ENCODE data around the gene ZNF716. TPM values are rescaled to one million over a fixed set of nuclear protein-coding genes. Genes with fewer than 3 reads are reported as not detected.

ZNF716 gene
- total and polyA plus RNA-seq, 2 experiments from 2014 or later, result not detected

DNA sequence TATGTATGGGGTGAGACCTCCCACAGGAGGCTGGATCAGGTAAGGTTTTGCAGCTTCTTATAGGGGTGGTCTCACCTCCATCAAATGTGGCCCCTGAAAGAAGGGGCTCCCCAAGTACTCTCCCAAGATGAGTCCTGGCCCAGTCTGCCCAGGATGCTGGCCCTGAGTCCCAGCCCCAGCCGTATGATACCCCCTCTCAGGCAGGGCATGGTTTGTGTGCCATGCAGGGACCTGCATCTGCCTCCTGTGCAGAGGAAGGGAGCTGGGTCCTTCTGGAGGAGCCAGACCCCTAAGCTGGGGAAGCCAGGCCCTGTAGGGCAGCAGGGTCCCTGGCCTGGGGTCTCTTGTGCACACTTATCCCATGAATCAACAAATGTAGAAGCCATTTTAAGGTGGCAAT is 35.1 kb upstream of the ZNF716 start:
- Histone ChIP-seq H3K27ac (no peak overlapping the region), H3K9me3 (ENCODE audit: low read depth) (no peaks in the 10 kb centered on the region), H3K4me3 (no peak overlapping the region), H3K36me3 (no peaks in the 10 kb centered on the region), H3K4me1 (ENCODE audit: low read depth) (no peaks in the 10 kb centered on the region), H3K27me3 (no peaks in the 10 kb centered on the region)
- DNase-seq (ENCODE audit: low read depth in 1 of 2, low spot score in 1 of 2), result no peak
- TF ChIP-seq, protein P1, sequence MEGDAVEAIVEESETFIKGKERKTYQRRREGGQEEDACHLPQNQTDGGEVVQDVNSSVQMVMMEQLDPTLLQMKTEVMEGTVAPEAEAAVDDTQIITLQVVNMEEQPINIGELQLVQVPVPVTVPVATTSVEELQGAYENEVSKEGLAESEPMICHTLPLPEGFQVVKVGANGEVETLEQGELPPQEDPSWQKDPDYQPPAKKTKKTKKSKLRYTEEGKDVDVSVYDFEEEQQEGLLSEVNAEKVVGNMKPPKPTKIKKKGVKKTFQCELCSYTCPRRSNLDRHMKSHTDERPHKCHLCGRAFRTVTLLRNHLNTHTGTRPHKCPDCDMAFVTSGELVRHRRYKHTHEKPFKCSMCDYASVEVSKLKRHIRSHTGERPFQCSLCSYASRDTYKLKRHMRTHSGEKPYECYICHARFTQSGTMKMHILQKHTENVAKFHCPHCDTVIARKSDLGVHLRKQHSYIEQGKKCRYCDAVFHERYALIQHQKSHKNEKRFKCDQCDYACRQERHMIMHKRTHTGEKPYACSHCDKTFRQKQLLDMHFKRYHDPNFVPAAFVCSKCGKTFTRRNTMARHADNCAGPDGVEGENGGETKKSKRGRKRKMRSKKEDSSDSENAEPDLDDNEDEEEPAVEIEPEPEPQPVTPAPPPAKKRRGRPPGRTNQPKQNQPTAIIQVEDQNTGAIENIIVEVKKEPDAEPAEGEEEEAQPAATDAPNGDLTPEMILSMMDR (IDR thresholded peaks at IDR 0.05; ENCODE audit: low read depth, low read length), result no peak

GRCh38 chr7:57415326-57415725 is 34.7 kb upstream of the ZNF716 start:
- no peak for DNase-seq (ENCODE audit: low read depth in 1 of 2, low spot score in 1 of 2)
- Histone ChIP-seq H3K4me3 (no peak overlapping the region), H3K9me3 (ENCODE audit: low read depth) (no peaks in the 10 kb centered on the region), H3K27me3 (no peaks in the 10 kb centered on the region), H3K4me1 (ENCODE audit: low read depth) (no peaks in the 10 kb centered on the region), H3K36me3 (no peaks in the 10 kb centered on the region), H3K27ac (no peak overlapping the region)
- TF ChIP-seq, protein P1 (IDR thresholded peaks at IDR 0.05; ENCODE audit: low read depth, low read length), result no peak

- TF ChIP-seq, protein P1 (IDR thresholded peaks at IDR 0.05; ENCODE audit: low read depth, low read length), result no peak
- Histone ChIP-seq H3K36me3 (no peaks in the 10 kb centered on the region), H3K4me1 (ENCODE audit: low read depth) (no peaks in the 10 kb centered on the region), H3K4me3 (no peak overlapping the region), H3K9me3 (ENCODE audit: low read depth) (no peaks in the 10 kb centered on the region), H3K27ac (no peak overlapping the region), H3K27me3 (no peaks in the 10 kb centered on the region)
- DNase-seq (ENCODE audit: low read depth in 1 of 2, low spot score in 1 of 2), result no peak
Observed at GRCh38 chr7:57415730-57416129, 34.2 kb upstream of the ZNF716 start.

DNA sequence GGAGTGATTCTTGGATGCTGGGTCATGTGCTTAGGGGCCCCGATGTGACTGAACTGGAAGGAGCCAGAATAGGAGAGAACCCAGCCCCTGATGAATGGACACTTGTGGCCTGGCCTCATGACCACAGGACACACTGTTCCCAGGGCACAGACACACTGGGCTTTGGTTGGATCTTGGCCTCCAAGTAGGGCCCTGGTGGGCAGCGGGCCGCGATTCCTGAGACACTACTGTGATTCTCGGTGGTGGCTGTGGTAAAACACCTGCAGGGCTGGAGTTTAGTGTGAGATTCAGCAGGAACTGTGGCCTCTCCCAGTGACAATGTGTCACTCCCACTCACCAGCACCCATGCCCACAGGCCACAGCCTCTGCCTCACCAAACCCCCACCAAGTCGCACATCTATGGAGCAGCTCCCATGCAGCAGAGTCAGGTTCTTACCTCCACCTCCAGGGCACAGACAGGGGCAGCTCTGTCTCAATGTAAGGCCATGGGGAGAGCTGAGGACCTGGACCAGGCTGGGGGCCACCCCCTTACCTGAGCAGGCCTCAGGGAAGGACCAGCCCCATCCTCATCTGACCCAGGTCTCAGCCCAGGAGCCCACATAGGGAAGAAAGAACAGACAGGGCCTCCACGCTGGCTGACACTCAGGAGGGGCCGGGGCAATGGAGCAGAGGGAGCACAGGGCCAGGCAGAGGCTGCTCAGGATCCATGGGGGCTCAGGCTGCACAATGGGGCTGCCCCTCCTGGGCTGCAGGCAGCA is 33.2 kb upstream of the ZNF716 start:
- Histone ChIP-seq H3K36me3 (no peaks in the 10 kb centered on the region), H3K9me3 (ENCODE audit: low read depth) (no peaks in the 10 kb centered on the region), H3K4me3 (no peak overlapping the region), H3K27me3 (no peaks in the 10 kb centered on the region), H3K27ac (no peak overlapping the region), H3K4me1 (ENCODE audit: low read depth) (no peaks in the 10 kb centered on the region)
- TF ChIP-seq, protein P1 (IDR thresholded peaks at IDR 0.05; ENCODE audit: low read depth, low read length), result no peak
- no peak for DNase-seq (ENCODE audit: low read depth in 1 of 2, low spot score in 1 of 2)

DNA sequence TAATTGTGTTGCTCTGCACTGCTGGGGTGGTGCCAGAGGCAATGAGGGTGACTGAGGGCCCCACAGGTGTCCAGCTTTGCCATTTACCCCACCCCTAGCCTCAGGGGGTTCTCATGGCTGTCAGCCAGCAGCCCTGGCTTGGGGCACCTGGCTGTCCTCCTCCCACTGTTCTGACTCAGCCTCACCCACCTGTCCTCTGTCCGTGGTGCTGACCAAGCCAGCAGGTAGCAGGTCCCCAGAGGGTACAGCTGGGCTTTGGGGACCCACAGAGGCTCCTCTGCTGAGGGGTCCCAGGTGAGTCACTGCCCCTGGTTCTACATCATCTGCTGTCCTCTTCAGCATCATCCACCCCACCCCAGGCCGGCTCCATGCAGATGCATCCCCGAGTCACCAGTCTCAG is 32.2 kb upstream of the ZNF716 start:
- Histone ChIP-seq H3K27ac (no peak overlapping the region), H3K27me3 (no peaks in the 10 kb centered on the region), H3K4me1 (ENCODE audit: low read depth) (no peaks in the 10 kb centered on the region), H3K4me3 (no peak overlapping the region), H3K36me3 (no peaks in the 10 kb centered on the region), H3K9me3 (ENCODE audit: low read depth) (no peaks in the 10 kb centered on the region)
- DNase-seq (ENCODE audit: low read depth in 1 of 2, low spot score in 1 of 2), result no peak
- TF ChIP-seq, protein P1 (IDR thresholded peaks at IDR 0.05; ENCODE audit: low read depth, low read length), result no peak
